ENCODE results near the gene PLET1.
A peak's percentile ranks its signal among the peaks of the same experiment; 100 is the strongest.
"Not testable (repeated sequence)": the region's sequence is repeated elsewhere in the genome, so short reads cannot be mapped to it uniquely, and the experiment has no call there.

Gene PLET1

GRCh38 chr11:112223754-112224532 is 36.7 kb downstream of the PLET1 start:
- TF ChIP-seq POLR2A (IDR thresholded peaks at IDR 0.05; ENCODE audit: low read length) = no peak
- TF ChIP-seq GATA1 (IDR thresholded peaks at IDR 0.05; ENCODE audit: low read depth, low read length) = no peak
- no peak for DNase-seq

GRCh38 chr11:112223121-112223520 is 37.5 kb downstream of the PLET1 start:
- TF ChIP-seq POLR2A (IDR thresholded peaks at IDR 0.05; ENCODE audit: low read length) = no peak
- DNase-seq = no peak

GRCh38 chr11:112222303-112222702 is 38.4 kb downstream of the PLET1 start:
- TF ChIP-seq POLR2A (IDR thresholded peaks at IDR 0.05; ENCODE audit: low read length) (no peak), GATA1 (IDR thresholded peaks at IDR 0.05; ENCODE audit: low read depth, low read length) (no peak)
- DNase-seq = no peak

GRCh38 chr11:112221274-112221835 is 39.3 kb downstream of the PLET1 start:
- DNase-seq = no peak
- TF ChIP-seq GATA1 (IDR thresholded peaks at IDR 0.05; ENCODE audit: low read depth, low read length) (no peak), POLR2A (IDR thresholded peaks at IDR 0.05; ENCODE audit: low read length) (no peak)

- DNase-seq = peak; percentile 81 to 91
Observed at GRCh38 chr11:112219476-112220232, 41.0 kb downstream of the PLET1 start.

GRCh38 chr11:112216561-112217105 is 44.0 kb downstream of the PLET1 start:
- TF ChIP-seq GATA1 (IDR thresholded peaks at IDR 0.05; ENCODE audit: low read depth, low read length) (no peak), POLR2A (IDR thresholded peaks at IDR 0.05; ENCODE audit: low read length) (no peak)
- DNase-seq = no peak

More at GRCh38 chr11:112219476-112220232, 41.0 kb downstream of the PLET1 start:
- no peak for TF ChIP-seq POLR2A (IDR thresholded peaks at IDR 0.05; ENCODE audit: low read length)
- TF ChIP-seq GATA1 (IDR thresholded peaks at IDR 0.05; ENCODE audit: low read depth, low read length) = no peak

GRCh38 chr11:112215621-112216020 is 45.0 kb downstream of the PLET1 start:
- DNase-seq = no peak
- TF ChIP-seq POLR2A (IDR thresholded peaks at IDR 0.05; ENCODE audit: low read length) (no peak), GATA1 (IDR thresholded peaks at IDR 0.05; ENCODE audit: low read depth, low read length) (no peak)

- DNase-seq = no peak
- TF ChIP-seq GATA1 (IDR thresholded peaks at IDR 0.05; ENCODE audit: low read depth, low read length) (no peak), POLR2A (IDR thresholded peaks at IDR 0.05; ENCODE audit: low read length) (no peak)
Observed at GRCh38 chr11:112213753-112214152, 46.9 kb downstream of the PLET1 start.

- peak in 1 of 2 experiments; percentile 10 for DNase-seq
- TF ChIP-seq POLR2A (IDR thresholded peaks at IDR 0.05; ENCODE audit: low read length) (no peak), GATA1 (IDR thresholded peaks at IDR 0.05; ENCODE audit: low read depth, low read length) (no peak)
Observed at GRCh38 chr11:112212710-112213109, 48.0 kb downstream of the PLET1 start.

- TF ChIP-seq GATA1 (IDR thresholded peaks at IDR 0.05; ENCODE audit: low read depth, low read length) (no peak), POLR2A (IDR thresholded peaks at IDR 0.05; ENCODE audit: low read length) (no peak)
- DNase-seq = no peak
Observed at GRCh38 chr11:112212290-112212689, 48.4 kb downstream of the PLET1 start.

GRCh38 chr11:112211536-112211935 is 49.1 kb downstream of the PLET1 start:
- TF ChIP-seq POLR2A (IDR thresholded peaks at IDR 0.05; ENCODE audit: low read length) = no peak
- no peak for TF ChIP-seq GATA1 (IDR thresholded peaks at IDR 0.05; ENCODE audit: low read depth, low read length)
- no peak for DNase-seq

GRCh38 chr11:112210890-112211289 is 49.8 kb downstream of the PLET1 start:
- no peak for DNase-seq
- TF ChIP-seq GATA1 (IDR thresholded peaks at IDR 0.05; ENCODE audit: low read depth, low read length) (no peak), POLR2A (IDR thresholded peaks at IDR 0.05; ENCODE audit: low read length) (no peak)

- no peak for DNase-seq
- TF ChIP-seq GATA1 (IDR thresholded peaks at IDR 0.05; ENCODE audit: low read depth, low read length) (no peak), POLR2A (IDR thresholded peaks at IDR 0.05; ENCODE audit: low read length) (no peak)
Observed at GRCh38 chr11:112206071-112206470, 54.6 kb downstream of the PLET1 start.

- DNase-seq = no peak
- TF ChIP-seq POLR2A (IDR thresholded peaks at IDR 0.05; ENCODE audit: low read length) = no peak
- TF ChIP-seq GATA1 (IDR thresholded peaks at IDR 0.05; ENCODE audit: low read depth, low read length) = no peak
Observed at GRCh38 chr11:112200252-112200651, 60.4 kb downstream of the PLET1 start.

- not testable (repeated sequence) for DNase-seq
Observed at GRCh38 chr11:112199101-112199500, 61.6 kb downstream of the PLET1 start.
